ENCODE data around the gene CHST8.
"Not testable (repeated sequence)": the region's sequence is repeated elsewhere in the genome, so short reads cannot be mapped to it uniquely, and the experiment has no call there.

Gene CHST8

GRCh38 chr19:33818411-33818810 lies 196.7 kb downstream of the CHST8 start:
- no peak for DNase-seq

- DNase-seq: not testable (repeated sequence)
Measured at GRCh38 chr19:33819078-33819477, 197.3 kb downstream of the CHST8 start.

GRCh38 chr19:33819506-33819879 lies 197.7 kb downstream of the CHST8 start:
- no peak for DNase-seq

- DNase-seq: peak; percentile 64
Measured at GRCh38 chr19:33819880-33820781, 198.4 kb downstream of the CHST8 start.

- no peak for DNase-seq
Measured at GRCh38 chr19:33821871-33822270, 200.1 kb downstream of the CHST8 start.
